ENCODE data around the gene BTBD2.

BTBD2 gene

DNA sequence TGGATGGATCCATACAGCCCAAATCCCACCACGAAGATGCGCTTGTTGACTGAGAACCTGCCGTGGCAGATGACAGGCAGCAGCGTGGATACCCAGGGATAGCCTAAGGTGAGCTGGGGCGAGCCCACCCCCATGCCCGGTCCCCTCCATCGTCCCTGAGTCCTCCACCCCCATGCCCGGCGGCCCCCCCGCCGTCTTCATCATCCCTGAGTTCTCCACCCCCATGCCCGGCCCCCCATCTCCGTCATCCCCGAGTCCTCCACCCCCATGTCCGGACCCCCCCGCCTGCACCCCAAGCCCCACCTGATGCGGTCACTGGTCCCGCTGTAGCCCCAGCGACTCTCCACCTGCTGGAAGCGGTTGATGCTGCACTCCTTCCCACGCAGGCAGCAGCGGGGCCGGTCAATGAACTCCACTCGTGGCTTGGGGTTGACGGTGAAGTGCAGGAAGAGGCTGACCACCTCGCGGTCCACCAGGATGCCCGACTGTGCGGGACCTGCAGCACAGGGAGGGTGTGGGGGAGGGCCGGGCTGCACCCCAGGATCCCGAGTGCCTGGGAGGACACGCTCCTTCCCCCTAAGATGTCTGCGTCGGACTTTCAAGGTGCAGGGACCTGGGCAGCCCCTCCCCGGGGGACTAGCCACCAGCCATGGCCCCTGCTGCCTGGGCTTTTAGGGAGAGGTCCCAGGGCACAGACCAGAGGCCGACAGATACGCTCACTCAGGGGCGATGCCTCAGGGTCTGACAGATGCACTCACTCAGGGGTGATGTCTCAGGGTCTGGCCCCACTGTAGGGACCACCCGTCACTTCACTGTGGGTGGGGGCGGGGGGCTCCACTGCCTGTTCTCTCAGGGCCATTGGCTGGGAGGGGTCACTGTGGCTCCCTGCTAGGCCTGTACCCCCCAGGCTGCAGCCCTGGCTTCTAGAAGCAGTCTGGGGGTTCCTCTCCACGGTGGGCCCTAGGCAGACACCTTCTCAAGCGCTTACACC lies 28.0 kb downstream of the BTBD2 start:
- no peak for DNase-seq (ENCODE audit: extremely low read depth in 1 of 2, low read depth in 1 of 2)

DNA sequence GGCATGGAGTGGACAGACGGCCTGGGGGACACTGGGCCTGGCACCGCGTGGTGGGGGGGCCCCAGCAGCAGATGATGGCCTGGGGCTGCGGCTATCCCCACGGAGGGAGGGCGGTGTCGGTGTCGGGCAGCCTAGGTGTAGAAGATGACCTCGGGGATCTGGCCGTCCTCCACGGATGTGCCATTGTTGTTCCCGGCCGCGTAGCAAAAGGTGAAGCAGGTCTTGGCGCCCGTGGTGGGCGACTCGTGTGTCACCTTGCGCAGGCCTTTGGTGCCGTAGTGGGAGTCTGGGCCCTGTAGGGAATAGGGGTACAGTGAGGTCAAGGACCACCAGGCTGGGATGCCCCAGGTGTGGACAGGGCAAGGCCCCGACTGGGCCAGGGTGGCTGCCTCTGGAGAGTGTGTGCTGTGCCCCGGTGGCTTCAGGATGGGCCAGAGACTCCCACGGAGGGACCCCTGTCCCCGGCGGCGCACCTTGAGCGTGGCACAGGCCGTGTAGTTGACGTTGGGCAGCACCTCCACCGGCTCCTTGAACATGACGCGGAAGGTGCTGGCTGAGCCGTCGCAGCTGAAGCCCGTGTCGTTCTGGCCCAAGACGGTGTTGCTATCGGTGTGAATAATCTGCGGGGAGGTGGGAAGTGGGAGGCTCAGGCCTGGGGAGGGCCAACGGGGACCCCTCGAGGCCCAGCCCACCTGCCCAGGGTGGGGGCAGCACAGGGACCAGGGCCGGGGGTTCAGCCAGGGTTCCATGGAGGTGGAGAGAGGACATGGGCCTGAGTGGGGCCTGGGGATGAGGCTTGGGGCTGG lies 29.0 kb downstream of the BTBD2 start:
- no peak for DNase-seq (ENCODE audit: extremely low read depth in 1 of 2, low read depth in 1 of 2)

DNA sequence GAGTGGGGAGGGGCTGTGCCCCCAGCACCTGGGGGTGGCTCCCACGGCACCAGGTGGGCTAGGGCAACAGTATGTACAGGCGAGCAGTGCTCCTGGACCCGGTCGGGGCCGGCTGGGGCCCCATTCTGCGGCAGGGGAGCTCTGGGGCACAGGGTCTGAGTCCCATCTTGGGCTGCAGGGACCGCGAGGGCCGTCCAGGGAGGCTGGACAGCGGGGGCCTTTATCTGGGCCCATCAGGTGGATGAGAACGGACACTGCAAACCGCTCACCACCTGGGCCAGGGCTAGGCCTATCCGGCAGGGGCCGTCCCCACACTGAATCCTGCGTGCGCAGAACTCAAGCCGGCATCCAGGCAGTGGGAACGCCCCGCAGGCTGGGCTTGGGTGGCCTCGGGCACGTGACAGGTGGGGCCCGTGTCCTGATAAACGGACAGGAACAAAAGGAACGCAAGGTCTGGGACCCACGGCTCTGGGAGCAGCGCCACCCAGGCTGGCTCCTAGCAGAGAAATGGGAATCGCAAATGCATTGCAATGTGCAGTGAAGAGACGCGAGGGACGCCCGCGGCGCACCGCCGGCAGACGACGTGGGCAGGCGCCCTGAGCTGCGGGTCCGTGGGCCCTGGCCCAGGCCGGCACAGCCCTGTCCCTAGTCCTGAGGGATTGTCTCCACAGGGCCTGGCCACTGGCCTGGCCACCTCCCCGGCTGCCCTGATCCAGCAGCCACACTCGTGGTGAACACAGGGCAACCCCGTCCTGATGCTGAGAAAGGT lies 29.7 kb downstream of the BTBD2 start:
- no peak for DNase-seq (ENCODE audit: extremely low read depth in 1 of 2, low read depth in 1 of 2)

DNA sequence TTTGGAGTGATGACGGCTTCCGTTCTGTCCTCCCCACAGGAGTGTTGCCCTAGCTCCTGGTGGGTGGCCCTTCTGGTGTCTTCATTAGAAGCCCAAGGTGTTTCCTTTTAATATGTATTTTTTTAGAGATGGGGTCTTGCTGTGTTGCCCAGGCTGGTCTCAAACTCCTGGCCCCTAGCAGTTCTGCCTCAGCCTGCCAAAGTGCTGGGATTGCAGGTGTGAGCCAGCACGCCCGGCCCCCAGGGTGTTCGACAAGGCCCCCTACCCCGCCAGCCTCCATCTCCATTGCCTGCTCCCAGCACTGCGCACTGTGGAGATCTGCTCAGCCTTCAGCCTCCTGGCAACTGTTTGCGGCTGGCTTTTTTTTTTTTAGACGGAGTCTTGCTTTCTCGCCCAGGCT lies 31.2 kb downstream of the BTBD2 start:
- DNase-seq (ENCODE audit: extremely low read depth in 1 of 2, low read depth in 1 of 2): no peak

DNA sequence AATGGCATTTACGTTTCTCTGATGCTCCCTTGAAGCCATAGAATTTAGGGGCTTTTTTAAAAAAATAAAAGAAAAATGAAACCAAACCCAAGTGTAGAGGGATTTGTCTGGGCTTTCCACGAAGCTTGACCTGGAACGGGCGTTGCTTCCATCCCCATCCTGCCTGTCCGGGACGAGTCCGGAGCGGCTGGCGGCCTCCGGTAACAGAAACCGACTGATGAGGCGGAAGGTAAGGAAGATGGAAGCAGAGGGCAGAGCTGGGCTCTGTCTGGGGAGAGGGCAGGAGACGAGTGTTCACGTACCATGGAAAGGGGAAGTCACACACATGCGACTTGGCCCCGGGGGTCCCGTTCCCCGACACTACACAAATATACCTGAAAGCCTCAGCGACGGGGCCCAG lies 34.3 kb downstream of the BTBD2 start:
- DNase-seq (ENCODE audit: extremely low read depth in 1 of 2, low read depth in 1 of 2): no peak

DNA sequence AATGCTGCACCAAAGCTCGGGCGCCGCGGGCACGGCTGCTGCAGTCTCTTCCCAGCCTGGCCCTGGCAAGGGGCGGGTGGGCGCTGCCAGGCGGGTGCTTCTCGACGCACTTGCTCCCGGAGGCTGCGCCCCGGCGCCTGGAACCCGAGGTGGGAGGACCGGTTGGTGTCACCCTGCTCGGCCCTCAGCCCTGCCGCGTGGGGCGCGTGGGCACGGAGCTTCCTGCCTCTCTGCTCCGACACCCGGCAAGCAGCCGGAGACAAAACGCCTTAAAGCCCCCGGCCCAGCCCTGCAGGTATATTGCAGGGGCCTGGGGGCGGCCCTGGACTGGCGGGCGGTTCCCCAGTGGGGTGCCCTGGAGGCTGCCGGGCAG lies 34.7 kb downstream of the BTBD2 start:
- DNase-seq (ENCODE audit: extremely low read depth in 1 of 2, low read depth in 1 of 2): no peak

DNA sequence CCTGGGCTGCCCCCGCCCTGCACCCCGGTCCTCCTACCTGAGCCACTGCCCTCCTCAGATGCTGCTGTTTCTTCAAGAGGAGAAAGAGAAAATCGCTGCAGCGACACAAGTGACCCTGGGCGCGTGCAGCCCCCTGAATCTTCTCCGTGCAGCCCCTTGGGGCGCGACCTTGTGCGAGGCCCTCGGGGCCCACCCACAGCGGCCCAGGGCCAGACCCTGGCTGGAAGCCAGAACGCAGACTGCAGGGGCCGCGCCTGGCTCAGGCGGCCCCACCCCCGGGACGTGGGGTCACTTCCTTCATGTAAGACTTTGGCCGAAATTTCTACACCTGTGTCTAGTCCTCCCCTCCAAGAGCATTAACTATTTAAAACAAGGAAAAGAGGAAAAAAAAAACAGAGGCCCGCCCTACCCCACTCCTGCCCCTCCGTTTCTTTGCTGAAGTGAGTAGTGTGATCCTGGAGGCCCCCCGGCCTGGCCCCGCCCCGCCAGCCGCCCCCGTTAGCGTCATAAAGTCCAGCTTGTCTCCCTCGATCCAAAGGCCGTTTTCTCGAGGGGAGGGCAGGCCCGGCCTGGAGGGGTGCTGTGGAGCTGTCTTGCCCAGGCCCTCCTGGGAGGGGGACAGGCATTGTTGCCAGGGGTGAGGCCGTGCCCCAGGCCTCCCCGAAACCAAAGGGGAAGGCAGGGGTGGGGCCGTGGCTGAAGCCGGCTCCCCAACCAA lies 35.3 kb downstream of the BTBD2 start:
- DNase-seq (ENCODE audit: extremely low read depth in 1 of 2, low read depth in 1 of 2): no peak

DNA sequence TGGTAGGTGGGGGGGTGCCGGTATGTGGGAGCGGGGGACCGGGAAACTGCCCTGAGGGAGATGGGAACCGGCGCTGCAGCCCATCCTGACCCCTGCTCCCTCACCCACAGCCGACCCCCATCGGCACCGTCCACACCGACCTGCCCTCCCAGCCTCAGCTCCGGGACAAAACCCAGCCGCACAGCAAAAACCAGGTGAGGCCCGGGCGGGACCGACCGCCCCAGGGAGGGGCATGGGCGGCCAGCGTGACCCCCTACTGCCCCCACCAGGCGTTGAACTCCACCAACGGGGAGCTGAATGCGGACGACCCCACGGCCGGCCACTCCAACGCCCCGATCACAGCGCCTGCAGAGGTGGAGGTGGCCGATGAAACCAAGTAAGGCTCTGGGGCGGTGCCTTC lies 35.9 kb downstream of the BTBD2 start:
- DNase-seq (ENCODE audit: extremely low read depth in 1 of 2, low read depth in 1 of 2): no peak

DNA sequence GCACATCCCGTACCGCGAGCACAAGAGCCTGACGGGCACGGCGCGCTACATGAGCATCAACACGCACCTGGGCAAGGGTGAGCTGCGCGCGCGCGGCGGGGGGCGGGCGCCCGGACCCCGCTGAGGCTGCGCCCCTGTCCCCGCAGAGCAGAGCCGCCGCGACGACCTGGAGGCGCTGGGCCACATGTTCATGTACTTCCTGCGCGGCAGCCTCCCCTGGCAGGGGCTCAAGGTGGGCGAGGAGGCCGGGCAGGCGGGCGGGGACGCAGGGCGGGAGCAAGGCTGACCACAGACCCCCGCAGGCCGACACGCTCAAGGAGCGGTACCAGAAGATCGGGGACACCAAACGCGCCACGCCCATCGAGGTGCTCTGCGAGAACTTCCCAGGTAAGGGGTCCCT lies 36.5 kb downstream of the BTBD2 start:
- no peak for DNase-seq (ENCODE audit: extremely low read depth in 1 of 2, low read depth in 1 of 2)

DNA sequence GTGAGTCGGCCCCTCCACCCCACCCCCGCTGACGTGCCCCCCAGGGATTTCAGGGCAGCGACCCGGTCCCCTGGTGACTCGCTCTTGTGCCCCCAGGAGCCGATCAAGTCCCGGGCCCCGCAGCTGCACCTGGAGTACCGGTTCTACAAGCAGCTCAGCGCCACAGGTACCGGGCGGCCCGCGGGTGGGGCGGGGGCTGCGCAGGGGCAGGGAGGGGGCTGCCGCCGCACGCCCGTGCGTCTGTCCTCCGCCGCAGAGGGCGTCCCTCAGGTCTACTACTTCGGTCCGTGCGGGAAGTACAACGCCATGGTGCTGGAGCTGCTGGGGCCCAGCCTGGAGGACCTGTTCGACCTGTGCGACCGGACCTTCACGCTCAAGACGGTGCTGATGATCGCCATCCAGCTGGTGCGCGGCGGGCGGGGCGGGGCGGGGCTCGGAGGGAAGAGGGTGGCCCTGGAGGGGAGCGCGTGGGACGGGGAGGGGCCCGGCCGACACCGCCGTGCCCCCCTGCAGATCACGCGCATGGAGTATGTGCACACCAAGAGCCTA lies 37.1 kb downstream of the BTBD2 start:
- no peak for DNase-seq (ENCODE audit: extremely low read depth in 1 of 2, low read depth in 1 of 2)

DNA sequence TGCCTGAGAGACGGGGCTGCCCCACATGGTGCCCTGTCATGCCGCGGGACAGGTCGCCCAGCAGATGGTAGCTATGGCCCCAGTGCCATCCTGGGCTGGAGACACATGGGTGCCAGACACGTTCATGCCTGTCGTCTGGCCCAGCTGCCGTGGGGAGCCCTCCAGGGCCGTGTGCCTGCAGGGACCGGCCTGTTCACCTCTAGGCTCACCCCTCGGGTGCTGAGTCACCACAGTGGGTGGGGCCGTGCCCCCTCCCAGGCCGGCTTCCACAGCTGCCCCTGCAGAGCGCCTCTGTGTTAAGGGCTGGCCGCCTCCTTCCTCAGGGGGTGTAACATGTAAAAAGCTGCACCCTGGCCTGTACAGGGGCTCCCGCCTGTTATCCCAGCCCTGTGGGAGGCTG lies 38.4 kb downstream of the BTBD2 start:
- no peak for DNase-seq (ENCODE audit: extremely low read depth in 1 of 2, low read depth in 1 of 2)

DNA sequence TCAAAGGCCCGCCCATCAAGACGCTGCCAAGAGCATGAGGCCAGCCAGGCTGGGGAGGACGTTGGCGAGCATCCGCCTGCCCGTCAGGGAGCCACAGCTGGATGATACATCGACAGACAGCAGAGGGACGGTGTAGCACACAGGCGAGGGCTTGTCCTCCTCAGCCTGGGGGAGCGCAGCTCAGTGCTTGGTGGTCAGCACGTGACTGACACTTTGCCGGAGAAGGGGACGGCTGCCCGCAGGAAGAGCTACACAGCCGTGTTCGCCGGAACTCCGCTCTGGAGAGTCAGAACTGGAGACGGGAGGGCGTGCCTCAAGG lies 40.4 kb downstream of the BTBD2 start:
- no peak for DNase-seq (ENCODE audit: extremely low read depth in 1 of 2, low read depth in 1 of 2)

DNA sequence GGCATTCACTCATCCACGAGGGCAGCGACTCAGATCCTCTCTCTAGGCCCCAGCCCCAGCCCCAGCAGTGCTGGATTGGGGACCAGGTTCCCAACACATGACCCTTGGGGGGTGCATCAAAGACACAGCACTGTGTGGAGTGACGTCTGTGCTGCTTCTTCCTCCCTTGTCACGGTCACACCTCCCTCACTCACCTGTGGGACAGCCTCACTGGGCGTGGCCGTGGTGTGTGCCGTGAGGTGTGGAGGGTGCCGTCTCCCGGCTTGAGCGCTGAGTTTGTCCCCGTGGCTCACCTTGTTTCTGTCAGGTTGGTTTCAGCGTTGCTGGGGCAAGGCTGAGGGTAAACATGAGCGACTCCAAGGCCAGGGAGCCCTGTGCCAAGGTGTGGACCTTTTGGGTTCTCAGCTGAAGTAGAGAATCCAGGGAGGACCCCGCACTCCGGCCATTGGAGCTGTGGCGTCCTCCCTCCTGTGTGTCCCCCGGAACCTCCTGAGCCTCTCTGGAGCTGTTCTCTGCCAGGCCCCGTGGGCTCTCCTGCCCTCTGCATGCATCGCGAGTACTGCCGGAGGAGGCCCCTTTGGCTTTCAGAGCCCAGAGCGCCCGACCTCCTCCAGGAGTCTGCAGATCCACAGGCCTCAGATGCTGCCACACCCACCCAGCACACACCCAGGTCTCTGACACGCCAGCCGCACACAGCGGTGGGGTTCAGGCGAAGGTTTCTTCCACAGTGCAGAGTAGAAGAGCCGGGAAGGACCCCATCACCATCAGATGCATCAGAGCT lies 40.9 kb downstream of the BTBD2 start:
- no peak for DNase-seq (ENCODE audit: extremely low read depth in 1 of 2, low read depth in 1 of 2)

DNA sequence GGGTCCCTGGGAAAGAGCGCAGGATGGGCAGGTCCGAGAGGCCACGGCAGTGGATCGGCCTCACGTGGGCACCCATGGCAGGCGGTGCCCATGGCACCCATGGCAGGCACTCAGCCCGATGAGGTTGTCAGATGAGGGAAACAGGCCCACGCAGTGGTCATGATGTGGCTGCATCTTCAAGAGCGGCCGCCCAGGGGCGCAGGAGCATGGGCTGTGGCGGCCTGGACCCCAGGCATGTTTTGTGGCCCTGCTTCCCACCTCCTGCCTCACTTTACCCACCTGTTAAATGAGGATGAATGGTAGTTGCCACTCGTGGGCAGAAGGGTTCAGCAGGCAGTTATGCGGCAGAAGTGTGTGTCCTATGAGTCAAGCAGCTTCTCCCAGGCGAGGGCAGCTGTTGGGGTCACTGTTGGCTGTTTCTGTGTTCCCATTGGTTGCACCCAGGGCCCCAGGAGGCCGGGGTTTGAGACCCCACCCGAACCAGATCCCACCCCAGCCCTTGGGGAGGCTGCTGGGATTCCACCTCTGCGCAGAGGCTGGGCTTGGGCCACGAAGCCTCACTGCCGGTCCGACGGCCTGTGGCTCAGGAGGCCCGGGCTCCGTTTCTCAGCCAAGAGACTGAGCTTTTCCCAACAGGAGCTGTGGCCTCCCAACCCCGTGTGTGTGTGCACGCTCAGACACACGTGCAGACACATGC lies 44.6 kb downstream of the BTBD2 start:
- DNase-seq (ENCODE audit: extremely low read depth in 1 of 2, low read depth in 1 of 2): no peak

DNA sequence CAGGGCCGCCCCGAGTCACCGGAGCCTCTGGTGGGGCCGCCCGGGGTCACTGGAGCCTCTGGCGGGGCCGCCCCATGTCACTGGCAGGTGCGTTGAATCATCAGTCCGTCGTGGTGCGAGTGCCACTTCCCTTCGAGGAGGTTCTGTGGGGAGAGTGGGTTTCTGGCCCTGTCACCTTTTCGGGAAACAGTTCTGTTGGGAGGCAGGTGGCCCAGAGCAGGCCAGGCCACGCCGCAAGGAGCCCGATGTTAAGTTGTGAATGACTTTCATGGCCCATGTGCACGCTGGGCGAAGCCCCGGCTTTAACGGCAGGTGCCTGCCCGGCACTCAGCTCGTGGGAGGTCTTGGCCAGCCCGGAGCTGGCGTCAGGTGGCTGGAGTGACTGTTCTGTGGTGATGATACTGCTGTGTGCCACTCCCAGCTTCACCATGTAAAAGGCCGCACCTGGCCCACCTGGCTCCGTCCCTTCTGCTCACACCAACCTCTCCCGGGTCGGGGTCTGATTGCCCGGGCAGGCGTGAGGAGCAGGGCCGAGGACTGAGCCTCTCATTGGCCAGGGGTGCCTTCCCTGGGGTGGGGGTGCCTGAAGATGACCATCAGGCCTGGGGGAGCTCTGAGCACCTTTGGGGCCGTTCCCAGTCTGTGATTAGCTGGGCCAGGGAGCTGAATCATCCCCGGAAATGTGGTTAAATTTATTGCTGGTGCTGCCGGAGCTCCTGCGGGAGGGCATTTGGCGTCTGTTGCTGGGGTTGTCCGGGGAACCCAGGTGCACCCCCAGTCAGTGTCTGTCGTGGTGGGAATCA lies 45.3 kb downstream of the BTBD2 start:
- no peak for DNase-seq (ENCODE audit: extremely low read depth in 1 of 2, low read depth in 1 of 2)

DNA sequence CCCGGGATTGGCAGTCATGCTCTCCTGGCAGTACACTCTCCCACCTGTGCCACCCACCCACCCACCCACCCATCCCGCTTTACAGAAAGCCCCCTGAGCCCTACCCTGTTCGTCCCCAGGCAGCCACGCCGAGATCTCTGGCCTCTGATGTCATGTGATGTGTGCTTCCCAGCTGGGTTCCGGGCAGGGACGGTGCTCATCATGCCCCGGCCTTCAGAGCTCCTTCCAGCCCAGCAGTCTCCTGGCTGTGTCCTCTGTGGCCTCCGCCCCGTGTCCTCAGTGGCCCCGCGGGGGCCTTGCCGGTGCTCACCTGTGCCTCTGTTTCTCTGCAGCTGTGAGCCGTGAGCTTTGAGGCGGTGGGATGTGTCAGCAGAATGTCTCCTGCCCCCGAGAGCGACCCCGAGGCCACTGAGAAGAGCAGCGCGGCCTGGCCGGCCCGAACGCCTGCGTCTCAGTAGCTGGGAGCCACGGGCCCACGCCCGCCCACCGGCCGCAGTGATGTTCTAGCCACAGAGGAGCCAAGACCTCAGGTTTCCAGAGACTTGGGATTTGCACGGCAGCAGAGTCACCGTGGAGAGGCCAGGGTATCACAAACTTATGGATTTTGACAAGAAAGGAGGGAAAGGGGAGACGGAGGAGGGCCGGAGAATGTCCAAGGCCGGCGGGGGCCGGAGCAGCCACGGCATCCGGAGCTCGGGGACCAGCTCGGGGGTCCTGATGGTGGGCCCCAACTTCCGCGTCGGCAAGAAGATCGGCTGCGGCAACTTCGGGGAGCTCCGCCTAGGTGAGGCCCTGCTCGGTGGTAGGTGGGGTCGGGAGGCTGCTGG lies 46.1 kb downstream of the BTBD2 start:
- no peak for DNase-seq (ENCODE audit: extremely low read depth in 1 of 2, low read depth in 1 of 2)
